Stimulated activated CD4-positive, alpha-beta T cell treated with anti-CD3 and anti-CD28 coated beads, Interleukin-15, amount 100 ng/mL, for 24 hours (primary cell): ENCODE data around the gene PTPRO.

Experiments used
- DNase-seq: peaks from one replicate; pipeline ENCODE4 v3.0.0-alpha.2; 2020

PTPRO gene

DNA sequence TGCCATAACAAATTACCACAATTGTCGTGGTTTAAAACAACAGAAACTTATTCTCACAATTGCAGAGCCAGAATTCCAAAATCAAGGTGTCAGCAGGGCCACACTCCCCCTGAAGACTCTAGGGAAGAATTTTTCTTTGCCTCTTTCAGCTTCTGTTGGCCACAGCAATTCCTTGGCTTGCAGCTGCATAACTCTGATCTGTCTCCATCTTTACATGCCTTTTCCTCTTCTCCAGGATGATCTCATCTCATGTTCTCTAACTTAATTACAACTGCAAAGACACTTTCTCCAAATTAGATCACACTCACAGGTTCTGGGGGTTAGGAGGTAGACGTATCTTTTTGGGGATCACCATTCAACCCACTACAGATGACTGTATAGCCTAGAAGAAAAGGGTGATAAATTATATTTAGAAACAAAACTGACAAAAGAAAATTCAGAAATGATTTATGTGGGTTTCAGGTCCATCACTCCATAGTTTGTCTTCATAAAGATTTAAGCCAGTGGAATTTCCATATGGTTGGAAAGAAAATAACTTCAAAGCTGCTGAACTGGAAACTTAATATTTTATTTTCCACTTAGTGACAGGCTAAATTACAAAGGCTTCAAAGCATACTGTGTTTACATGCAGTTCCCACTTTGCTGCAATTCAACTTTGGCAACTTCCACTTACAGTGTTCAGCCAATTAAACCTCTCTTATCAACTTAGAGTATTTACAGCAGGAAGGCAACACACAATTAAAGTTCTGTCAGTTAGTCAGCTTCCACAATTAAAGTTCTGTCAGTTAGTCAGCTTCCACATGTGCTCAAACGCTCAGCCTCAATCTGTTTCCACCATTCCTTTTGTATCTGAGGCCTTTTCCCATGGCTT is 253.6 kb downstream of the PTPRO start:
- DNase-seq: no peak

DNA sequence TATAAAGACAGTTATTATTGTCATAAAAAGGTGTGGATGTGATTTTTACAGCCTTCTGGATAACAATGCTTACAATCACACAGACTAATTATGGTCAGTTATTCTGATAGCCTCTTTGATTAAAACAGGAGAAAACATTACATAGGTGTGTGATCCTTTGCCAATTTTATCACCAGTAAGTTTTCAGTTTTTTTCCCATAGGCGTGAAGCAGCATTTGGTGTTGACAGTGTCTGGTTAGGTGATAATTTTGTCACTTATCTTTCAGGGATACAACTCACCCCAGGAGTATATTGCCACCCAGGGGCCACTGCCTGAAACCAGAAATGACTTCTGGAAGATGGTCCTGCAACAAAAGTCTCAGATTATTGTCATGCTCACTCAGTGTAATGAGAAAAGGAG is 258.1 kb downstream of the PTPRO start:
- DNase-seq: peak; percentile 24

DNA sequence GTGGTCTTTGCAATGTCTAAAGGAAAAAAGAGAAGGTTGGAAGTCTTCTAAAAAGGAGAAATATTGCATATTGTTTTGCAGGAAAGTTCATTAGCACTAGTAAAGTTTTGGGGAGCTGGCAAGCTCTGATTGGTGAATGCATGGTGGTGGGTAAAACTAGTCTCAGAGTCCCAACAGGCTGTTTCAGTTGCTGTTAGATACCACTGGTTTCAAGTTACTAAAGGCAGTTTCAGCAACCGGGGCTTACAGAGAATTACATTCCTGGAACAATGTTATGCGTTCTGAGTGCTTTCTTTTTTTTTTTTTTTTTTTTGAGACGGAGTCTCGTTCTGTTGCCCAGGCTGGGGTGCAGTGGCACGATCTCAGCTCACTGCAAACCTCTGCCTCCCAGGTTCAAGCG is 258.7 kb downstream of the PTPRO start:
- no peak for DNase-seq

- no peak for DNase-seq
Measured at GRCh38 chr12:15583804-15584203, 261.5 kb downstream of the PTPRO start.

DNA sequence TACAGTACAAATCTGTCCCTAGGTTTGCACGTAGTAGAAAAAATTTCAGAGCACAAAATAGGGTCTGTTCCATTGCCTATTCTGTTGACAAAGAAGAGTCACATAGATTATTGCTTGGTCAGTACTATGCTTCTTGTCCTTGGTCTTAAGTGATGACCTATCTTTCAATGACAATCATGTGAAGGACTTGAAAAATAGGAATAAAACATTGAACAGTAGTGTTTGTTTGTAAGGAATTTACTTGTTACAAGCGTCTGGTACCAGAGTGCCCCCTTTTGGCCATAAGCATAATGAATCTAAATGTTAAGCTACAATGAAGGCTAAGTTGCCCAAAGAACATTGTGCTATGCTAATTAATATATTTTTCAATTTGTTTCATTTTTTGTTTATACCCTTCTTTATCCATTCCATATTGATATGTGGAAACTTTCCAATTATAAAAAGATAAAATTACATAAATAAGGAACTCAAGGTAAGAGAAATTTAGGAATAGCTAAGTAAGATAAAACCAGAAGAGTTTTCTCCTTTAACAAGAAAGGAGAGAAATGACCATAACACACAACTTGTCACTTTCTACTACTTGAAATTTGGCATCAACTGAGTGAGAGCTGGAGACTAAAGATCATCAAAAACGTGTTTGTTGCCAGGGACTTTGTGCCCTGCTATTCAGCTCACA is 262.2 kb downstream of the PTPRO start:
- peak; percentile 31 for DNase-seq

DNA sequence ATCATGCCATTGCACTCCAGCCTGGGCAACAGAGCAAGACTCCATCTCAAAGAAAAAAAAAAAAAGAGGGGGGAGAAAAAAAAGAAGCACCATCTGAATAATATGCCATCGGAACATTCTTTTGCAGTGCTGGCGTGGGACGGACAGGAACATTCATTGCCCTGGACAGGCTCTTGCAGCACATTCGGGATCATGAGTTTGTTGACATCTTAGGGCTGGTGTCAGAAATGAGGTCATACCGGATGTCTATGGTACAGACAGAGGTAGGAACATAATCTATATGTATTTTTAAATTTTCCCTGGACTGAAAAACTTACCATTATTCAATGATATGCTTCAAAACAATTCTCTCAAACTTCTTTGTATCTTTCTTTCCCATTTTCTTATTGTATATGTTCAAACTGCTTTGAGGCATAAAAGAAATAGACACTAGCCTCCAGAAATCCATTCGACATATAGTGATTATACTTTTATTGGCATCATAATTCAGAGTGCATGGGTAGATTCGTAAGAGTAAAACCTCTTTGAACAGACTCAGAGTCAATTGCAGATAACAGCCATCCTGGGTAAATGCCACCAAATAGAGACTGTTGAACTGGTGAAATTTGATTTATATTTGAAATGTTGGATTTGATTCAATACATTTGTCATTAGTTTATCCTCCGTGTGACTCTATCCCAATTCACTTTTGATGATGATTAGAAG is 267.2 kb downstream of the PTPRO start:
- no peak for DNase-seq

GRCh38 chr12:15590180-15590826 is 268.0 kb downstream of the PTPRO start:
- DNase-seq: peak; percentile 38

- no peak for DNase-seq
Measured at GRCh38 chr12:15591811-15592210, 269.5 kb downstream of the PTPRO start.

GRCh38 chr12:15592934-15593333 is 270.6 kb downstream of the PTPRO start:
- no peak for DNase-seq

- no peak for DNase-seq
Measured at GRCh38 chr12:15596174-15596573, 273.9 kb downstream of the PTPRO start.

DNA sequence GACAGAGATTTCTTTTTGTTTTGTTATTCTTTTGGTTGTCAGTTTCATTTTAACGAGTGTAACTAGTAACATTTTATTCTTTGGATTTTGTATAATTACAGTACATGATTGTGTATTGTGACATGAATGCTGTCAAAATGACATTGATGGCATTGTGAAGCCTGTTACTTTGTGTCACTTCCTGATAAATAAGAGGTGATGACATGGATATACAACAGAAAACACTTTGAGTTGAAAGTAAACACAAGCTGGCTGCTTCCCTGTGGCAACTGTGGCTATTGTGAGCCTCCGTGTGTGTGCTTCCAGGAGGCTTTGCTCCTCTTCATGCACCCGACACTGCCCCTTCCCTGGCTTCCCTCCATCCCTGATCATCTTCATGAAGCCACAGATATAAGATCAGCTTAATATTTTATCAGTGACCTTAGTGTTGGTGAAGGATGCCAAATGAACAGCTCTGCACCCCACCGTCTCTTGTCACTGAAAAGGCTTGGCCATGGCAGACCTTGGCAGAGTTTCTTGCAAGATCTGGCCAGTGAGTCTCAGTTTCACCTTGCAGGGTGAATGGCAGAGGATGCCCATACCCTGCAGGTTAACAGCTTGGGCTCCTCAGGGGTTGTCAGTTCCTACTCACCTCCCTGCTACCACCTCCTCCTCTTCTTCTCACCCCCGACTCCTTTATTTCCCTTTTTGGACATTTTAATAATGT is 275.0 kb downstream of the PTPRO start:
- DNase-seq: no peak

DNA sequence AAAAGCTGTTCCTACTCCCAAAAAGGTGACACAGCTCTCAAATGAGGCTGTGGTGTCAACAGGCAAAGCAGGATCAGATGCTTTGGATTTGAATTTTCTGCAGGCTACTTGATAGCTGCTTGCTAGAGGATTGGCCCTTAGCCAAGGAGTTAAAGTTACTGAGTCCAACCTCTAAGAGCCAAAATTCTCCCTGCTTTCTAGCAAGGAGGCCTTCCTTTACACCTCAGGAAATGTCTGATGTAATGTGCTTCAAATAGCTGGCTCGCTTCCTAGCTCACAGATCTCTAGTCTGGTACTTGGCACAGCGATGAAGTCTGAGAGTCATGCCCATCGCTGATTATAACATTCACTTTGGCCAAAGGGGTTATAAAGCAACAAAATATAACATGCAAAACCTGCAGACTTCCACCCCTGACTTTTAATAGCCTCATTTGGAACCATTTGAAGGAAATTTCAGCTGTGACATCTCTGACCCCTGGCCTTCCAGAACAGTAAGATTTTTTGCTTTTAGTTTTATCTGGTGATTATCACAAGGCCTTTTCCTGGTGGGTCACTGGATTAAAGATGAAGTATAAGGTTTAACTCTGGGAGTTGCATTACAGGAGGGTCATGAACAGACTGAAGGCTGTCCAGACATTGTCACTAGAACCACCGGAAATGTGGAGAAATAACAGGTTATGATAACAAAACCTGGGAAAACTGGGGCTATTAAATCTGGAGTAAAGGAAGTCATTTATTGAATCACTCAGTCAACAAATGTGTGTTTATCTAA is 277.1 kb downstream of the PTPRO start:
- DNase-seq: no peak

GRCh38 chr12:15600223-15600935 is 278.1 kb downstream of the PTPRO start:
- DNase-seq: no peak

DNA sequence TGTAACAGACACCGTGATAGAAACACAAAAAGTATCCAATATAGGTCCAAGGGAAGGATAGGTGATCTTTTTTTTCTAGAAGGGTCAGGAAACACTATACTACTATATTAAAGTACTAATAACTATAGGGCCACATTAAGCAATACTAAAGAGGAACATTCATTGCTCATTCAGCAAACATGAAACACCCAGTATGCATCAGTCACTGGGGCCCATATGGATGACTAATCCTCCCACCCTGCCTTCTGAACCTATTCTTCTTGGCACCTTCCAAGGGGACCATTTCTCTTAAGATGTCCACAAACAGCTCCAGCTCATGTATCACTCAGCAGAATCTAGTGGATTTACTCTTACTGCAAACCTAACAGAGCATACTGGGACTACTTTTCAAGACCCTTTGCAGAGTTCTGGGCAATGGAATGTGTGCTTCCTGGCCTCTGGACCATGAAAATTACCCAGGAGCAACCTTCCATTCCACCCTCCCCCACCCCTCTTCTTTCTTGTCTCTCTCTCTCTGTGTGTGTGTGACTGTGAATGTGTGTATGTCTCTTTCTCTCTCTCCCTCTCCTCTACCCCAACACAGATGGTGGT is 279.0 kb downstream of the PTPRO start:
- DNase-seq: peak; percentile 8

DNA sequence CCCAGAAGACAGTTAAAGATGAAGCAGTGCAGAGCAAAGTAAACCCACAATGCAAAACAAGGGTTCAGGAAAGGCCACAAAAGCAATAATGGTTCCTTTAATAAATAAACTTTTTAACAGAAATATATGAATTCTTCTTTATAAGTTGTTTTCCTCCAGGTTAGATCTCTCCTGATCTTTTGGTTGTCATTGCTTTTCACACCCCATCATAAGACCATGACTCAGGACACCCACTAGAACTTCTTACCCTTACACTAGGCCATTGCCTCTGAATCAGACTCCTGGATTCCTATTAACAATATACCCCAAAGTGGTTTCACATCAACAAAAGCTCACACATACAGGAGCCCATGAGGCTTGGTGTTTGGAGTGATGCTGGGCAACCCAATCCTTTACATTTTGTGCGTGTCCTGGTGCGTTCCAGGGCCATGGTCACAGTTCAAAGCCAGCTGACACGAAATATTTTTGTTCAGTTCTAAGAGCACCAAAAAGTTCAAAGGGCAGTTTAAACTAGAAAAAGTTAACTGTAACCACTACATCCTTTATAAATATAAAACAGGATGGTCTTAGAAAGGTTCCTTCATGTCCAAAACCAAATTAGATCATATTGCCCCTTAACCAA is 279.9 kb downstream of the PTPRO start:
- DNase-seq: no peak

DNA sequence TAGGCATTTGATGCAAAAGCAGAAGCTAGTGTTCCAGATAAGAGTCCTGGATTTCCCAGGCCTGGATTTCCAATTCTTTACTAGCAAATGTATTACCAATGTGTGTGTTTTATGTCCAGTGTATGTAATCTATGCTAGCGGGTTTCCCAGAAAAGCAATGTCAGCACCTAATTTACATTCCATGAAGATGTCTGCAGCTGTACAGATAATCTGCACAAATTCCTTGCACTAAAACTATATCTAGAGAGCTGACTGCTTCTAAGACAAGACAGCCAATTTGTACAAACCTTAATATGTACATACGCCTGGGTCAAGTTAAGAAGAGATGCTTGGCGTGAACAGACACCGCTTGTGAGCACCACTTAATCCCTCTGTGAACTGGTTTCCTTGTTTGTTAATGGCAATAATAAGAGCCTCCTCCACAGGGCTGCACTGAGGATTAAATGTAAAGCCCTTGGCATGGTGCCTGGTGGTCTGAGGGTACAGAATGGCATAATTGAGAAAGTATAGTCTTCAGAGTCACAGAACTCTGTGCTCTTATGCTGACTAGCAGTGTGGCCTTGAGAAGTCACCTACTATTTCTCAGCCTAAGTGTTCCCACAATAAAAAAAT is 281.3 kb downstream of the PTPRO start:
- DNase-seq: no peak

- DNase-seq: no peak
Measured at GRCh38 chr12:15605881-15606590, 283.7 kb downstream of the PTPRO start.

DNA sequence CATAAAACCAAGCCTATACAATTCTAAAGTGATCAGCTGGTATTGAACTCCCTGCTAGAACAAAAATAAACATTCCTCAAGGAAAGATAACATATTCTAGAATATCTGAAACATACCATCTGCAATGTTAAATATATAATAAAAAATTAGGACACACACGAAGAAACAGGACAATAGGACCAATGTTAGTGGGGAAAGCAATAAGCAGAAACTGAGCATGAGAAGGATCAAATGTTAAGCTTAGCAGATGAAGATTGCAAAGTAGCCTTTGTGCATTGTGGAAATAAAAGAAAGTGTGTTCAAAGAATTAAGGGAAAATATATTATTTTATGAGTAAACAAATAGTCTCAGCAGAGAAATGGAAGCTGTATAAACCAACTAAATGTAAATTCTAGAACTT is 286.1 kb downstream of the PTPRO start:
- DNase-seq: no peak

- DNase-seq: no peak
Measured at GRCh38 chr12:15608941-15609340, 286.6 kb downstream of the PTPRO start.
